Colonic mucosa (tissue), 4 donors: Measurements from ENCODE around the gene KHDC4. TPM values are rescaled to one million over a fixed set of nuclear protein-coding genes. Genes with fewer than 3 reads are reported as not detected.
A peak's percentile ranks its signal among the peaks of the same experiment; 100 is the strongest.

Experiments
- DNase-seq: peaks from one replicate; pipeline ENCODE4 v3.0.0-alpha.2; 2020
- H3K27ac ChIP-seq: fragments of 200-600 bp; one replicate; pipeline ENCODE4 v1.8.0; 2021
- H3K27me3 ChIP-seq: fragments of 200-600 bp; one replicate; pipeline ENCODE4 v1.8.0; 2021
- H3K36me3 ChIP-seq: fragments of 200-600 bp; one replicate; pipeline ENCODE4 v1.8.0; 2021
- H3K4me1 ChIP-seq: fragments of 200-600 bp; one replicate; pipeline ENCODE4 v1.8.0; 2021; ENCODE audit warnings: mild to moderate bottlenecking
- H3K4me3 ChIP-seq: fragments of 200-600 bp; one replicate; pipeline ENCODE4 v1.8.0; 2021
- H3K9ac ChIP-seq, 2 donors: one replicate each; pipeline ENCODE4 v1.7.0; 2013; ENCODE audit warnings: control low read depth in 2 of 2, low read depth in 2 of 2, low read length in 2 of 2
- H3K9me3 ChIP-seq: fragments of 200-600 bp; one replicate; pipeline ENCODE4 v1.8.0; 2021
- CTCF ChIP-seq: fragments of 200-600 bp; IDR thresholded peaks from one replicate; pipeline ENCODE4 v1.8.0; 2022; ENCODE audit warnings: antibody characterized with exemption, mild to moderate bottlenecking
- intact Hi-C: fragments of 100-400 bp; cut with DNase I; formaldehyde crosslinking; loops from one replicate; pipeline ENCODE4 v1.14.1; 2022
- total RNA-seq, 2 donors: library from RNA; stranded (reverse); fragmentation: NEBNext Ultra II Directional in 1 of 2; extraction: Animal tissue kit (Norgen Biotek cat#: 25700) in 1 of 2; gene quantifications; one replicate each; pipeline ENCODE4 v1.2.1, GENCODE V29; 2021
- donor health status: healthy.
- donor health status: DM: no; HTN: no; CAD: no.
- donor health status: DM: no; HTN: no; CAD: no.

The KHDC4 gene
- total RNA-seq, 2 donors from 2014 or later = 42.5 to 56.0 TPM

GRCh38 chr1:155979597-155980343, 45.6 kb upstream of the KHDC4 start:
- Histone ChIP-seq H3K9me3 (no peaks in the 10 kb centered on the region), H3K9ac (peak overlapping the region; percentile 90 to 93), H3K4me3 (peak overlapping the region; percentile 87), H3K36me3 (no peaks in the 10 kb centered on the region), H3K27ac (peak overlapping the region; percentile 87), H3K4me1 (peaks cover 4% of the 10 kb centered on the region), H3K27me3 (no peaks in the 10 kb centered on the region)
- peak; percentile 51 for DNase-seq
- intact Hi-C loops = no loop called here
- no peak for TF ChIP-seq CTCF

- H3K27me3 ChIP-seq = no peaks in the 10 kb centered on the region
- H3K9me3 ChIP-seq = no peaks in the 10 kb centered on the region
- H3K9ac ChIP-seq = peak overlapping the region; percentile 90 to 93
- H3K4me1 ChIP-seq = peaks cover 4% of the 10 kb centered on the region
- no peak for TF ChIP-seq CTCF
- no peaks in the 10 kb centered on the region for H3K36me3 ChIP-seq
- H3K4me3 ChIP-seq = peak overlapping the region; percentile 87
- peak; percentile 73 for DNase-seq
- intact Hi-C loops = no loop called here
- H3K27ac ChIP-seq = peak overlapping the region; percentile 87
Observed at GRCh38 chr1:155978973-155979429, 44.8 kb upstream of the KHDC4 start.

GRCh38 chr1:155978325-155978972, 44.2 kb upstream of the KHDC4 start, which contains the start of gene ARHGEF2:
TSS of gene ARHGEF2 (minus strand) at chr1:155978547. CDS start at chr1:155978427, 120 bp downstream.
- Histone ChIP-seq H3K9ac (peak within 1 kb of the TSS; percentile 90 to 93), H3K36me3 (no peaks in the 10 kb centered on the region), H3K27me3 (no peaks in the 10 kb centered on the region), H3K4me3 (peak within 1 kb of the TSS; percentile 87), H3K4me1 (peaks cover 4% of the 10 kb centered on the region), H3K9me3 (no peaks in the 10 kb centered on the region), H3K27ac (peak within 1 kb of the TSS; percentile 87)
- DNase-seq = peak; percentile 92
- no peak for TF ChIP-seq CTCF
- intact Hi-C loops = no loop called here

GRCh38 chr1:155977690-155978324, 43.6 kb upstream of the KHDC4 start:
- H3K36me3 ChIP-seq = no peaks in the 10 kb centered on the region
- peak overlapping the region; percentile 90 to 93 for H3K9ac ChIP-seq
- peak overlapping the region; percentile 87 for H3K27ac ChIP-seq
- no peak for TF ChIP-seq CTCF
- H3K27me3 ChIP-seq = no peaks in the 10 kb centered on the region
- peaks cover 4% of the 10 kb centered on the region for H3K4me1 ChIP-seq
- peak overlapping the region; percentile 87 for H3K4me3 ChIP-seq
- intact Hi-C loops = no loop called here
- DNase-seq = peak; percentile 53
- H3K9me3 ChIP-seq = no peaks in the 10 kb centered on the region

GRCh38 chr1:155976913-155977689, 42.9 kb upstream of the KHDC4 start:
- peak overlapping the region; percentile 87 for H3K27ac ChIP-seq
- H3K36me3 ChIP-seq = no peaks in the 10 kb centered on the region
- TF ChIP-seq CTCF = no peak
- DNase-seq = no peak
- H3K9me3 ChIP-seq = no peaks in the 10 kb centered on the region
- peak overlapping the region; percentile 87 for H3K4me3 ChIP-seq
- peak overlapping the region; percentile 90 to 93 for H3K9ac ChIP-seq
- intact Hi-C loops = no loop called here
- peaks cover 4% of the 10 kb centered on the region for H3K4me1 ChIP-seq
- no peaks in the 10 kb centered on the region for H3K27me3 ChIP-seq
